Peyer's patch (tissue), 4 donors: ENCODE data around the gene SORCS1. TPM values are rescaled to one million over a fixed set of nuclear protein-coding genes. Genes with fewer than 3 reads are reported as not detected.

ENCODE experiments used
- DNase-seq, 3 donors: peaks; one replicate each; pipeline ENCODE4 v3.0.0-alpha.2; 2017 to 2019
- H3K27ac ChIP-seq, 4 donors: fragments of 200-600 bp; sonication (generic); one replicate each; pipeline ENCODE4 v1.5.1; 2016 to 2019
- H3K27me3 ChIP-seq, 2 donors: fragments of 200-600 bp; sonication (generic); one replicate each; pipeline ENCODE4 v1.5.1; 2019
- H3K36me3 ChIP-seq, 3 donors: fragments of 200-600 bp; sonication (generic); one replicate each; pipeline ENCODE4 v1.5.1; 2016 to 2019
- H3K4me1 ChIP-seq, 4 donors: fragments of 200-600 bp; sonication (generic); one replicate each; pipeline ENCODE4 v1.5.1; 2016 to 2019
- H3K4me3 ChIP-seq, 4 donors: fragments of 200-600 bp; sonication (generic); 1 replicate in 3 of 4; 2 replicates in 1 of 4; pipeline ENCODE4 v1.5.1; 2016 to 2019; ENCODE audit warnings: mild to moderate bottlenecking in 1 of 4
- H3K9me3 ChIP-seq, 4 donors: fragments of 200-600 bp; sonication (generic); one replicate each; pipeline ENCODE4 v1.5.1; 2016 to 2019; ENCODE audit warnings: mild to moderate bottlenecking in 1 of 4
- CTCF ChIP-seq, 6 experiments: fragments of 450-650 bp in 4 of 6; fragments of 200-600 bp in 2 of 6; sonication (generic) in 1 of 6; IDR thresholded peaks; one replicate each; pipeline ENCODE4 v1.5.1; 2017 to 2019; ENCODE audit warnings: antibody characterized with exemption in 6 of 6, mild to moderate bottlenecking in 3 of 6, moderate library complexity in 1 of 6
- POLR2A ChIP-seq, 2 donors: fragments of 450-650 bp; IDR thresholded peaks; one replicate each; pipeline ENCODE4 v1.5.1; 2017; ENCODE audit warnings: antibody characterized with exemption in 2 of 2, mild to moderate bottlenecking in 2 of 2, moderate library complexity in 2 of 2
- total RNA-seq, 4 donors: library from RNA; depleted of rRNA; stranded (reverse); fragments of >200 nt; gene quantifications; one replicate each; pipeline ENCODE4 v1.1.0, GENCODE V29; 2016

Gene SORCS1
- total RNA-seq, 4 donors from 2014 or later, result 0.53 to 5.9 (median 2.4) TPM

- DNase-seq, result no peak
- no peak overlapping the region for H3K27ac ChIP-seq
- H3K36me3 ChIP-seq, result no peaks in the 10 kb centered on the region
- no peaks in the 10 kb centered on the region for H3K4me1 ChIP-seq
- no peak for TF ChIP-seq CTCF (IDR thresholded peaks at IDR 0.05)
- no peak for TF ChIP-seq POLR2A (IDR thresholded peaks at IDR 0.05)
- no peaks in the 10 kb centered on the region for H3K27me3 ChIP-seq
- H3K9me3 ChIP-seq, result no peaks in the 10 kb centered on the region
- H3K4me3 ChIP-seq, result no peak overlapping the region
These were observed 91.7 kb downstream of the SORCS1 start for GRCh38 chr10:107072786-107073185.

- TF ChIP-seq CTCF (IDR thresholded peaks at IDR 0.05) (no peak), POLR2A (IDR thresholded peaks at IDR 0.05) (no peak)
- Histone ChIP-seq H3K36me3 (no peaks in the 10 kb centered on the region), H3K27ac (no peak overlapping the region), H3K4me1 (no peaks in the 10 kb centered on the region), H3K4me3 (no peak overlapping the region), H3K27me3 (no peaks in the 10 kb centered on the region), H3K9me3 (no peaks in the 10 kb centered on the region)
- no peak for DNase-seq
These were observed 92.5 kb downstream of the SORCS1 start for GRCh38 chr10:107072028-107072427.

GRCh38 chr10:107071301-107071700 lies 93.2 kb downstream of the SORCS1 start:
- H3K4me1 ChIP-seq, result no peaks in the 10 kb centered on the region
- no peaks in the 10 kb centered on the region for H3K36me3 ChIP-seq
- no peak for DNase-seq
- no peak for TF ChIP-seq CTCF (IDR thresholded peaks at IDR 0.05)
- no peak for TF ChIP-seq POLR2A (IDR thresholded peaks at IDR 0.05)
- H3K9me3 ChIP-seq, result no peaks in the 10 kb centered on the region
- no peak overlapping the region for H3K27ac ChIP-seq
- no peaks in the 10 kb centered on the region for H3K27me3 ChIP-seq
- H3K4me3 ChIP-seq, result no peak overlapping the region

- H3K9me3 ChIP-seq, result no peaks in the 10 kb centered on the region
- no peak overlapping the region for H3K27ac ChIP-seq
- no peak overlapping the region for H3K4me3 ChIP-seq
- no peak for TF ChIP-seq CTCF (IDR thresholded peaks at IDR 0.05)
- TF ChIP-seq POLR2A (IDR thresholded peaks at IDR 0.05), result no peak
- no peaks in the 10 kb centered on the region for H3K36me3 ChIP-seq
- no peak for DNase-seq
- no peaks in the 10 kb centered on the region for H3K27me3 ChIP-seq
- H3K4me1 ChIP-seq, result no peaks in the 10 kb centered on the region
These were observed 96.7 kb downstream of the SORCS1 start for GRCh38 chr10:107067843-107068242.

GRCh38 chr10:107064075-107064474 lies 100.4 kb downstream of the SORCS1 start:
- TF ChIP-seq POLR2A (IDR thresholded peaks at IDR 0.05) (no peak), CTCF (IDR thresholded peaks at IDR 0.05) (no peak)
- H3K4me3 ChIP-seq, result no peak overlapping the region
- no peak for DNase-seq
- H3K4me1 ChIP-seq, result no peaks in the 10 kb centered on the region
- H3K27me3 ChIP-seq, result no peaks in the 10 kb centered on the region
- no peaks in the 10 kb centered on the region for H3K36me3 ChIP-seq
- H3K9me3 ChIP-seq, result no peaks in the 10 kb centered on the region
- H3K27ac ChIP-seq, result no peak overlapping the region

- H3K4me1 ChIP-seq, result no peaks in the 10 kb centered on the region
- TF ChIP-seq POLR2A (IDR thresholded peaks at IDR 0.05) (no peak), CTCF (IDR thresholded peaks at IDR 0.05) (no peak)
- H3K27ac ChIP-seq, result no peak overlapping the region
- H3K27me3 ChIP-seq, result no peaks in the 10 kb centered on the region
- DNase-seq, result no peak
- H3K4me3 ChIP-seq, result no peak overlapping the region
- no peaks in the 10 kb centered on the region for H3K9me3 ChIP-seq
- H3K36me3 ChIP-seq, result no peaks in the 10 kb centered on the region
These were observed 104.6 kb downstream of the SORCS1 start for GRCh38 chr10:107059872-107060271.
